GM06990 (cell line): Measurements from ENCODE around the gene KCNIP1.

Experiments
- DNase-seq: peaks from one replicate; pipeline ENCODE4 v3.0.0-alpha.2; 2011; ENCODE audit not compliant: insufficient read length; ENCODE audit errors: extremely low read depth
- H3K27me3 ChIP-seq: replicated peaks from 2 replicates; pipeline ENCODE4 v1.6.0; 2011; ENCODE audit warnings: low read length; ENCODE audit not compliant: control insufficient read depth, insufficient read depth
- H3K36me3 ChIP-seq: 2 replicates; pipeline ENCODE4 v1.5.1; 2011; ENCODE audit warnings: low read length; ENCODE audit not compliant: control insufficient read depth, insufficient read depth
- H3K4me3 ChIP-seq: replicated peaks from 2 replicates; pipeline ENCODE4 v1.5.1; 2011; ENCODE audit warnings: low read depth, mild to moderate bottlenecking, control low read depth, low read length
- CTCF ChIP-seq: IDR thresholded peaks from 2 replicates; pipeline ENCODE4 v1.5.1; 2011; ENCODE audit warnings: low read length, control low read depth, mild to moderate bottlenecking, inconsistent platforms; ENCODE audit not compliant: insufficient read depth, poor library complexity, severe bottlenecking

The KCNIP1 gene

GRCh38 chr5:170632985-170633234 is 129.1 kb downstream of the KCNIP1 start:
- peak; percentile 28 for DNase-seq
- TF ChIP-seq CTCF, result peak; percentile 91
- Histone ChIP-seq H3K27me3 (no peaks in the 10 kb centered on the region), H3K4me3 (no peak overlapping the region), H3K36me3 (no peaks in the 10 kb centered on the region)

GRCh38 chr5:170633235-170634081 is 129.6 kb downstream of the KCNIP1 start:
- H3K27me3 ChIP-seq, result no peaks in the 10 kb centered on the region
- no peak for TF ChIP-seq CTCF
- no peak for DNase-seq
- no peaks in the 10 kb centered on the region for H3K36me3 ChIP-seq
- H3K4me3 ChIP-seq, result no peak overlapping the region

DNA sequence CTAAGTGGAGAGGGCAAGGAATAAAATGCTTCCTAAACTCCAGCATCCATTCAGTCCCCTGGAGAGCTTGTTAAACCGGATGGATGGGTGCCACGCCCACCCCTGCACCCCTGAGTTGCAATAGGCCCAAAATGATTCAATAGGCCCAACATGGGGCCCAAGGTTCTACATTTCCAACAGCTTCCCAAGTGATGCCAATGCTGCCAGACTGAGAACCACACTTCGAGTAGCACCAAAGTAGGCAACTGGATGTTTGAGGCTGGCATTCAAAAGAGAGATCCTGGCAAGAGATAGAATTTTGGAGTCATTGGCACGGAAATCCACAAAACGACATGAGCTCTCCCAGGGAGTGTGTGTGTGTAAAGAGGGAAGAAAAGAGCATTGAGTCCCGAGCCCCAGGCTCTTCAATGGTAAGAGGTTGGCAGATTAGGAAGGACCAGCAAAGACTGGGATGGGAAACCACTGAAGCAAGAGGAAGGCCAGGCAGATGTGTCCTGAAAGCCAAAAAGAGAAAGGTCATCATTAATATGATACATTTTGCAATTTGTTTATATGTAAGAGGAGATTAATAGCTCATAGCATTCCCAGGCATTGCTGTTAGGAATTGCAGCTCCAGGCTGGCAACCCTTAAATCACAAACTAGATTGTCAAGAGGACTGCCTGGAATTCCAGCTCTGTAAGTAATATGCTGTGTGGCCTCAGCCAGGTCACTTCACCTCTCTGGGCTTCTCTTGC is 130.6 kb downstream of the KCNIP1 start:
- Histone ChIP-seq H3K4me3 (no peak overlapping the region), H3K27me3 (no peaks in the 10 kb centered on the region), H3K36me3 (no peaks in the 10 kb centered on the region)
- TF ChIP-seq CTCF, result no peak
- DNase-seq, result no peak

DNA sequence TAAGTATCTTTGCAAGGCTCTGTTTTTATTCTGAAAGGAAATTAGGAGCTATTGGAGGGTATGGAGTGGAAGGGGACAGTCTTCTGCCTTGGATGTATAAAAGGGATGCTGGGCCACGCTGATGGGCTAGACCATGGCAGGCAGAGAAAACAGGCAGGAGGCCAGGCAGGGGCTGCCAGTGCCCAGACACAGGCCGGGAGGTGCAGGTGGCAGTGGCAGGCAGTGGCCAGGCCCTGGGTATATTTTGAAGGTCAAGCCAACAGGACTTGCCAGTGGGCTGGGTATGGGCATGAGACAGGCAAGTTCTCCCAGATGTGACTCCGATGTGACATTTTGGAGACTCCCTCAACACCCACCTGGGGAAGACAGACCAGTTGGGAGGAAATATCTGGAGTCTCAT is 131.9 kb downstream of the KCNIP1 start:
- no peak for DNase-seq
- TF ChIP-seq CTCF, result no peak
- H3K36me3 ChIP-seq, result no peaks in the 10 kb centered on the region
- no peak overlapping the region for H3K4me3 ChIP-seq
- peaks cover 1% of the 10 kb centered on the region; the same call in 1 of the 2 replicates for H3K27me3 ChIP-seq

DNA sequence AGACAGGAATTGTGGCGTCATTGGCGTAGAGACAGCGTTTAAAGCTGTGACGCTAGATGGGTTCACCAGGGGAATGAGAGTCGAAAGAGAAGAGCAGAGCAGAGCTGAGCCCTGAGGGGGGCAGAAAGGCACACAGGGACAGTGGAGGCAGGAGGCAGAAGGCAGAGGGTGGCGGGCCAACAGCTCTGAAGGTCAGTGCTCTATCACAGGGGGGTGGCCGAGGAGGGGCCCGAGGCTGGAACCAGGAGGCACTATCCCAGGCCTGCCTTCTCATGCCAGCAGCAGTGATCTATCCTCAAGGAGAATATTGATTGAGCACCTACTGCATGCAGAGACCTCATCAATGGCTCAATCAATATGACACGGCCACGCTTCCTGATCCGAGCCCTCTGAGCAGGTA is 132.4 kb downstream of the KCNIP1 start:
- H3K4me3 ChIP-seq, result no peak overlapping the region
- no peaks in the 10 kb centered on the region for H3K36me3 ChIP-seq
- peaks cover 1% of the 10 kb centered on the region for H3K27me3 ChIP-seq
- no peak for TF ChIP-seq CTCF
- no peak for DNase-seq
